CD4-positive, alpha-beta T cell treated with Interleukin-2 at 100 ng/mL for 4 hours (primary cell): ENCODE measurements around the gene RNF138.
A peak's percentile ranks its signal among the peaks of the same experiment; 100 is the strongest.
"Not testable (repeated sequence)": the region's sequence is repeated elsewhere in the genome, so short reads cannot be mapped to it uniquely, and the experiment has no call there.

Experiments used
- DNase-seq: peaks from one replicate; pipeline ENCODE4 v3.0.0-alpha.2; 2020; ENCODE audit warnings: low spot score

Gene RNF138, protein sequence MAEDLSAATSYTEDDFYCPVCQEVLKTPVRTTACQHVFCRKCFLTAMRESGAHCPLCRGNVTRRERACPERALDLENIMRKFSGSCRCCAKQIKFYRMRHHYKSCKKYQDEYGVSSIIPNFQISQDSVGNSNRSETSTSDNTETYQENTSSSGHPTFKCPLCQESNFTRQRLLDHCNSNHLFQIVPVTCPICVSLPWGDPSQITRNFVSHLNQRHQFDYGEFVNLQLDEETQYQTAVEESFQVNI

DNA sequence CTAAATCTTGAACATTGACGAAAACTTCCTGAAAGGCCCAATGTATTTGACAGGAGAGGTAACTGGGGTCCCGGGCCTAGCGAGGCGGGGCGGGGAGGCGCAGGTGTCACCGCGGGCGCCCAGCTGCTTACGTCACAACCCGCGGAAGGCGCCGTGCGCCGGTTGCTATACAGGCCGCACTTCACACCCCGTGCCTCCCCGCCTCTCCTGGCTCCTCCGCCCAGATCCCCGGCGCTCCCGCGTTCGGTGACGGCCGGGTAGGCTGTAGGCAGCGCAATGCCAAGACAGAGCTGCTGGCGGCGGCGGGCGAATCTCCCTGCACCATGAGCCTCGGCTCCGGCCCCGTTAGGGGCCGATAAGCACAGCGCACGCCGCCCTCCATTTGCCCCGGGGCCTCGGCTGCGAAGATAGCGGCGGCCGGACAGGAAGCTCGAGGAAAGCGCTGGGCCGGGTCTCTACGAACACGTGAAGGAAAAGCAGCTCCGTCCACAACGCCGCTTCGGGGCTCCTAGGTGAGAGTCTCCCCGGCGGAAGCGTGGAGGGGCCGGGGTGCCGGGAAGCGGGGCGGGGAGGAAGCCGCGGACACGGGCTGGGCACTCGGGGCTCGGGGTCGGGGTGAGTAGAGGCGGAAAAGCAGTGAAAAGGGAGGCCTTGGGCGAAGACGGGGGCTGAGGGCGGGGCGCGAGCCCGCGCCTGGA lies at the start of gene RNF138:
Gene RNF138 (plus strand): TSS at position 151 of the 698 bp plus-strand sequence. CDS start 903 bp downstream, outside the sequence.
- peak; percentile 83 for DNase-seq

GRCh38 chr18:32042337-32042736 lies 49.3 kb upstream of the RNF138 start:
- no peak for DNase-seq

DNA sequence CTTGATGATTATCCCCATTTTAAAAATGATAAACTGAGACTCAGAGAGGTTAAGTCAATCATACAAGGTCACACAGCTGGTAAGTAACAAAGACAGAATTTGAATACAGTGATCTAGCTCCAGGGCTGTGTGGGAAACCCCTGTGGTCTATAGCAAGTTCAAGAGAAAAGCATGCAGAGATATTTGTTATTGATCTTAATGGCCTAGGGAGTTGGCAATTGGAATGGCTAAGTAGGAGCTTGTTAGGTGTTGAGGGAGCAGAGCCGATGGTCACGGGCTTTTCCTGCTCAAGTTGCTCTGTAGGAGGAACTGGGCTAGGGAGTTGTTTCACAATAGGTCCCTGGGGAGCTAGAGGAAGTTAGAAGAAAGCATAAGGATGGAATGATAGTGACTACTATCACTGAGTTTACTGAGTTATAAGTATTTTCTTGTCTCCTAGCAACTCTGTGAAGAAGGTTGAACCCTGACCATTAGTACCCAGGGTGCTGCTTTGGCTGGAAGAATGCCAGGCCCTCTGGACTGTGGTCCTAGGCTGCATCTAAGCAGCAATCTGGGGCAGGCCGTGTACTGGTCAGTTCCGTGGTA lies 43.1 kb upstream of the RNF138 start:
- DNase-seq, result peak; percentile 21

GRCh38 chr18:32049393-32050171 lies 42.1 kb upstream of the RNF138 start:
- peak; percentile 72 for DNase-seq

GRCh38 chr18:32056613-32057358 lies 34.9 kb upstream of the RNF138 start:
- DNase-seq, result no peak

DNA sequence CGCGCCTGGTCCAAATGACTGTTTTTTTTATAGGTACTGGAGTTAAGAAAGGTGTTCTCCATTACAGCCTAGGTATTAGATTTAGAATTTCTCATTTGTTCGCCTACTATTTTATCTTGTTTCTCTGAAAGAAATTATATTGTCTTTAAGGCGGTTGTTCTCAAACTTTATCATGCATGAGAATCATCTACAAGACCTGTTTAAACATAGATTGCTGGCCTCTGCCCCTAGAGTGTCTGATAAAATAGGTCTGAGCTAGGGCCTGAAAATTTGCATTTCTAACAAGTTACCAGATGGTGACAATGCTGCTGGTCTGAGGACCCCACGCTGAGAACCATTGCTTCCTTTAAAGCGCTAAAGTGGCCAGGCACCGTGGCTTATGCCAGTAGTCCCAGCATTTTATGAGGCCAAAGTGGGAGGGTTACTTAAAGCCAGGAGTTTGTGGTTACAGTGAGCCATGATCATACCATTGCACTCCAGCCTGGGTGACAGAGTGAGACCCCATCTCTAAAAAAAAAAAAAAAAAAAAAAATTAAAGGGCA lies 34.0 kb upstream of the RNF138 start:
- DNase-seq, result no peak

- DNase-seq, result no peak
These were observed 31.6 kb upstream of the RNF138 start for GRCh38 chr18:32060026-32060425.

GRCh38 chr18:32067375-32068167 lies 24.1 kb upstream of the RNF138 start:
- no peak for DNase-seq

GRCh38 chr18:32072321-32072720 lies 19.4 kb upstream of the RNF138 start:
- DNase-seq, result peak; percentile 61

GRCh38 chr18:32074206-32074605 lies 17.5 kb upstream of the RNF138 start:
- no peak for DNase-seq

DNA sequence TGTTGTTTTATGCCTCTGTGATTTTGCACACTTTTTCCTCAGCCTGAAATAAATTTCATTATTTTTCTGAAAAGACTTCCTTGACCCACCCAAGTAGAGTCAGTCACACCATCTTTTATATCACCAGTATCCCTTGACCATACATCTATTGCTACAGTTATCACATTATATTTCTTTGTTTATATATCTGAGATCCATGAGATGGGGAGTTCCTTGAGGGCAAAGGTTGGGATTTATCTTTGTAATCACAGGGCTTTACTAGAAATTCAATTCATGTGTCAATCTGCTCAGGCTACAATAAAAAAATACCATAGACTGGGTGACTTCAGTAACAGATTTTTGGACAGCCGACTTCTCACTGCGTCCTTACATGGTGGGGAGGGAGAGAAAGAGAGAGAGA lies 12.8 kb upstream of the RNF138 start:
- DNase-seq, result no peak

DNA sequence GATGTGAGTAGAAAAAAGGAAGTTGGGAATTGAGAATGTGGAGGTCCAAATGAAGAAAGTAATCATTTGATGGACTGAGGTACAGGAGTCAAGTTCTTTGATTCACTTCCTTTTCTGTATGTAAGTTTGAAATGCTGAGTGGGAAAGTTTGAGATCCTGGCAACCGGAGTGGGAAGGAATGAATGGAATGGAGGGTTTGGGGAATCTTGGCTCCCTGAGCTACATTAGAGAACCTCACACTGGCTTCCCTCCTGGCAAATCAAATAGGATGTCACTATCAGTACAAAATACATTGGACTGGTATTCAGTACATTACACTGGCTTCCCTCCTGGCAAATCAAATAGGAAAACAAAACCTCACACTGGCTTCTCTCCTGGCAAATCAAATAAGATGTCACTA lies 9.8 kb upstream of the RNF138 start:
- DNase-seq, result no peak

GRCh38 chr18:32083781-32084180 lies 7.9 kb upstream of the RNF138 start:
- DNase-seq, result no peak

GRCh38 chr18:32086881-32087280 lies 4.8 kb upstream of the RNF138 start:
- DNase-seq, result no peak

DNA sequence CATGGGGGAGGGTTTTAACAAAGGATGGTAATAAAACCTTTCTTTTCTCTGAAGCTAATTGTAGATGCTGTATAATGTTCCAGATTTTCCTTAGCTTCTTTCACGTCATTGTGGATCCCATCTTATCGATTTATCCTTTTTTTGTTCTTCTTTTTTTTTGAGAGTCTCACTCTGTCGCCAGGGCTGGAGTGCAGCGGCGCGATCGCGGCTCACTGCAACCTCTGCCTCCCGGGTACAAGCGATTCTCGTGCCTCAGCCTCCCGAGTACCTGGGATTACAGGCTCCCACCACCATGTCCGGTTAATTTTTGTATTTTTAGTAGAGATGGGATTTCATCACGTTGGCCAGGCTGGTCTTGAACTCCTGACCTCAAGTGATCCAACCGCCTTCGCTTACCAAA lies 843 bp upstream of the RNF138 start:
- DNase-seq, result not testable (repeated sequence)

GRCh38 chr18:32091325-32091723 lies 350 bp upstream of the RNF138 start:
- no peak for DNase-seq

- DNase-seq, result peak; percentile 99
These were observed 888 bp downstream of the RNF138 start for GRCh38 chr18:32092422-32093101.

DNA sequence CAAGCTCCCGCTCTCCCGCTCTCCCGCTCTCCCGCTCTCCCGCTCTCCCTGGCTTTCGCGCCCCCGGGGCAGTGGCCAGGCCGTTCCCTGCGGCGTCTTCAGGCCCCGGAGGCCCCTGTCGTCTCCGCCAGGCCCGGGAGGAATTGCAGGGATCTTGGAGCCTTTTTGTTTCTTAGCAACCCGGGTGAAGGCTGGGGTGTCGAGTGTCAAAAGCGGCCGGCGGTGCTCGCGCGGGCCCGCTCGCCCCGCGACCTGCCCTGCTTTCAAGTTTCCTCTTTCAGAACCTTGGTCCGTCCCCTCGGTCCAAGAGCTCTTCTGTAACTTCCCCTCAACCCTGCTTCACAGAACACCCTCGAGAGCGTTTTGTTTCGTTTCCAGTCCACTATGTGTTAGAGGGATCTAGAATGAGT lies 1.4 kb downstream of the RNF138 start:
- DNase-seq, result peak; percentile 53

GRCh38 chr18:32093523-32093922 lies 1.8 kb downstream of the RNF138 start:
- DNase-seq, result no peak
